ENCODE results near the gene FGA. TPM values are rescaled to one million over a fixed set of nuclear protein-coding genes. Genes with fewer than 3 reads are reported as not detected.

The FGA gene
- total and polyA plus RNA-seq, 2 of the 8 experiments (the other 6 are each of a cell fraction or from before 2014, with no cell fraction given): not detected

DNA sequence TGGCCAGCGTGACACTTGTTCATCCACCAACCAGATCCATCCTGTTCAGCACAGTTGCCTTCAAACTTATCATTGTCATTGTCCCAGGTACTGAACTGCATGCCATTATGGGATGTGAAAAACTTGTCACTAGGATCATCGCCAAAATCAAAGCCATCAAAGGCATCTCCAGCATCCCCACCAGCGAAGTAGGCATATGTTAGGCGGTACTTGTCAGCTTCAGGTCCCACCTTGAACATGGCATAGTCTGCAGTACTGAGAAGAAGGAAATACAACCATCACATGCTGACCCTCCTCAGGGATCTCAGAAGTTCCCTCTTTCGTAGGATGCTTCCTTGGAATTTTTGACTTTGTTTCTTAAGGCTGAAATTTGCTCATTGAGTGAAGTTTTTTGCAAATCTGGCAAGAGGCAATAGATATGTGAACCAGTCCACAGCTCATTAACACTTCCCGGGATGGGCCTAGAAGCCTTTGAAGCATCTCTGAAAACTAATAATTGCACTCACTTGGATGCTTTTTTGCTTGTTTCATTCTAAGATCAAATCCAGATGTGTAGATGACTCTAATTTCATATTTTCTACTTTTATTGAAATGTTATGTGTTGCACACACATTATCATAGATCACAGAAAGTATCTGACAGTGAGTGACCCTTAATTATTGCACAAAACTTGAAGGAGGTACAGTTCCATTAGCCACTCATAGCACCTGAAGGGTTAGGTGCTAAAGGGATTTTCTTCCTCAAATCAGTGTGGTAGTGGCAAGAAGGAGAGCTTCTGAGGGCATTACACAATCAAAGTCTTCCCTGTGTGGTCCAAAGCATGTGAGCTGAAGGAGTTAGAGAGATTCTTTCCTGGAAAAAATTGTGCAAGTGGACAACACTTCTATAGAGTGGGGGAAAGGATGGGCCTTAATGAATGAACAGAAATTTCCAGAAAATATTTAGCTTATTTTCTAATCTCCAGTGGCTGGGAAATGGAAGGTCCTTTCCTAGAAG is 16.5 kb upstream of the FGA start:
- Histone ChIP-seq H4K20me1 (replicated peaks in 1 of 2; ENCODE audit: control insufficient read depth in 1 of 2, insufficient read depth in 2 of 2, low read length in 2 of 2) (no peaks in the 10 kb centered on the region), H3K27ac (ENCODE audit: low read depth, low read length) (no peak overlapping the region), H3K23me2 (ENCODE audit: low read depth, low read length) (no peaks in the 10 kb centered on the region; the same call in 1 of the 2 replicates), H2BK5ac (ENCODE audit: low read depth, low read length) (no peak overlapping the region), H3K4me2 (ENCODE audit: insufficient read depth in 1 of 2, low read depth in 2 of 2, low read length in 2 of 2) (no peak overlapping the region), H4K91ac (replicated peaks; ENCODE audit: insufficient read length, low read length) (no peak overlapping the region), H3K14ac (ENCODE audit: insufficient read length) (no peak overlapping the region), H3K79me2 (ENCODE audit: control insufficient read depth in 1 of 2, insufficient read depth in 2 of 2, low read length in 2 of 2) (no peaks in the 10 kb centered on the region), H3K79me1 (ENCODE audit: low read depth, low read length) (no peaks in the 10 kb centered on the region), H4K5ac (ENCODE audit: insufficient read length, low read depth, low read length) (no peak overlapping the region), H3K9ac (replicated peaks in 1 of 4; ENCODE audit: extremely low read depth in 1 of 4, low read depth in 3 of 4, low read length in 3 of 4) (no peak overlapping the region), H3K4ac (replicated peaks; ENCODE audit: insufficient read length, low read depth, low read length) (no peak overlapping the region), H2BK20ac (ENCODE audit: low read length) (no peak overlapping the region), H2BK15ac (ENCODE audit: low read length) (no peak overlapping the region), H3K23ac (ENCODE audit: insufficient read length) (no peak overlapping the region), H3K27me3 (replicated peaks in 1 of 4; ENCODE audit: control insufficient read depth in 3 of 4, extremely low read depth in 1 of 4, insufficient read depth in 3 of 4, low read length in 3 of 4) (no peaks in the 10 kb centered on the region), H3K36me3 (ENCODE audit: control insufficient read depth in 2 of 4, insufficient read depth in 4 of 4, low read length in 3 of 4) (no peaks in the 10 kb centered on the region), H3K56ac (replicated peaks; ENCODE audit: insufficient read length, low read depth, low read length) (no peak overlapping the region), H2BK12ac (ENCODE audit: low read depth, low read length) (no peak overlapping the region), H3K18ac (ENCODE audit: extremely low read depth, low read length) (no peak overlapping the region), H3K4me3 (ENCODE audit: extremely low read depth in 1 of 4, insufficient read depth in 2 of 4, low read depth in 3 of 4, low read length in 4 of 4) (no peak overlapping the region), H2BK120ac (replicated peaks; ENCODE audit: low read depth, low read length) (no peak overlapping the region), H4K8ac (ENCODE audit: extremely low read depth, insufficient read depth, low read length) (no peak overlapping the region), H2AFZ (ENCODE audit: low read length) (no peak overlapping the region), H3K4me1 (replicated peaks in 1 of 4; ENCODE audit: control insufficient read depth in 3 of 4, insufficient read depth in 4 of 4, low read length in 3 of 4) (0 out of 7 replicates have a peak, but pooled peaks cover 0 to 3% (median 0%) of the 10 kb centered on the region in 4 experiments), H2AK5ac (ENCODE audit: low read depth, low read length) (no peak overlapping the region), H3K9me3 (ENCODE audit: insufficient read depth in 2 of 2, low read depth in 1 of 2, low read length in 1 of 2) (no peaks in the 10 kb centered on the region)
- ChIA-PET POLR2A (ENCODE audit: partially characterized antibody) (no interaction called here), CTCF (ENCODE audit: partially characterized antibody) (interaction anchor here (0.7 to 5.0 kb wide), 10 partner anchors 9 to 227 kb away, joined by 3 to 26 read pairs (median 4); partner anchors contain the start of gene FGA)
- FAIRE-seq: no peak
- no peak for DNase-seq (ENCODE audit: low read depth in 1 of 2, low spot score in 2 of 2)
- WGBS, 2 experiments (ENCODE audit: extremely low coverage in 1 of 2, insufficient coverage in 1 of 2, insufficient read length in 1 of 2, insufficient replicate concordance in 2 of 2, low coverage in 1 of 2, low lambda C conversion rate in 2 of 2, missing lambda C conversion rate in 1 of 2): 86% methylated on average over 6 of the region's 6 CpGs; no CpG with 5 or more reads in 1 of the 2 experiments
- no peak for TF ChIP-seq CHD2 (IDR thresholded peaks at IDR 0.05; ENCODE audit: low read length)
- TF ChIP-seq CHD1 (IDR thresholded peaks at IDR 0.05; ENCODE audit: low read depth, low read length): no peak
- no peak for TF ChIP-seq EZH2 (IDR thresholded peaks at IDR 0.05; ENCODE audit: low read depth, low read length, severe bottlenecking)
- no peak for TF ChIP-seq SP4 (IDR thresholded peaks at IDR 0.05; ENCODE audit: low read length)
- no peak for TF ChIP-seq USF2 (IDR thresholded peaks at IDR 0.05; ENCODE audit: low read length)
- TF ChIP-seq, protein P1, sequence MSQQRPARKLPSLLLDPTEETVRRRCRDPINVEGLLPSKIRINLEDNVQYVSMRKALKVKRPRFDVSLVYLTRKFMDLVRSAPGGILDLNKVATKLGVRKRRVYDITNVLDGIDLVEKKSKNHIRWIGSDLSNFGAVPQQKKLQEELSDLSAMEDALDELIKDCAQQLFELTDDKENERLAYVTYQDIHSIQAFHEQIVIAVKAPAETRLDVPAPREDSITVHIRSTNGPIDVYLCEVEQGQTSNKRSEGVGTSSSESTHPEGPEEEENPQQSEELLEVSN (IDR thresholded peaks at IDR 0.05): no peak
- no peak for TF ChIP-seq ZNF274 (IDR thresholded peaks at IDR 0.05; ENCODE audit: borderline replicate concordance, extremely low read depth, low read length)
- TF ChIP-seq, protein P2, sequence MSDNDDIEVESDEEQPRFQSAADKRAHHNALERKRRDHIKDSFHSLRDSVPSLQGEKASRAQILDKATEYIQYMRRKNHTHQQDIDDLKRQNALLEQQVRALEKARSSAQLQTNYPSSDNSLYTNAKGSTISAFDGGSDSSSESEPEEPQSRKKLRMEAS (IDR thresholded peaks at IDR 0.05): no peak
- no peak for TF ChIP-seq TAF1 (IDR thresholded peaks at IDR 0.05; ENCODE audit: low read depth, low read length)
- no peak for TF ChIP-seq NRF1 (IDR thresholded peaks at IDR 0.05; ENCODE audit: low read depth, low read length)

All from H1 (cell line).